Eye (tissue), 1 donor: ENCODE results near the gene CYB5R3.

Source experiments
- DNase-seq: peaks from one replicate; pipeline ENCODE4 v3.0.0-alpha.2; 2015

The CYB5R3 gene

DNA sequence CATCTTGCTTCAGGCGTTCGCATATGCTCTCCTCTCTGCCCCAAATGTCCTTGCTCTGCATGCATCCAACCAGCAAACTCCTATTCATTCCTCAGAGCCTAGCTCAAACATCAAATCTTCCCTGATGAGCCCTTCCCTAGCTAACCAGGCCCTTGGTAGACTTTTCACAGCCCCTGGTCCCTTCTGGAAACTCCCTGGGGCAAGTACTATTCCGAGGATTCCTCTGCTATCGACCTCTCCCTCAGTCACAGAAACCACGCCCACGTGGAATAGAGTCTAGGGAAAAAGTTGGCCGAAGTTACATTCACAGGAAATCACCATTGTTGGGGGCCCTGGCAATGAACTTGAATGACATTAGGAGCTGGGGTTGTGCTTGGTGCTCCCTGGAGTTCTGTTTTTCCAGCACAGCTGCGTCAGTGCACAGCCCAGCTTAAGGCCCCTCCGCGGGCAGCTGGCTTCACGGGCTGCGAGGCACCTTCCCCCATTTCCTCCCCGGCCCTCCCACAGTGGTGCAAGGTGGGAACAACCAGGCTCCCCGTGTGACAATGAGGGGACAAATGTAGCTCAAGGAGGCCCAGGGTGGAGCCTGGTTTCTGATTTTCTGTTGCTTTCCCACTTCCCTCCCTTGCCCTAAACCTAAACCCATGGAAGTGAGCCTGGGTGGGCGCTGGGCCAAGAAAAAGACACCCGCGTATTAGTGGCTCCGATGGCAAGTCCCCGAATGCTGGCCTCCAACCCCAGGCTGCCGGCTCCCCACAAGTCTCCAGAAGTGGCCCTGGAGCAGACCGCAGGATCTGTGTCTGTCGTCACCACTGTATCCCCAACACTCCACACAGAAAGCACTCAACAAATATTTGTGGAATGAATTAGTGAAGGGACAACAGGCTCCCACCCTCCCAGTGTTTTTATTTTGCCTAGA is 4.5 kb downstream of the CYB5R3 start:
- DNase-seq, result peak; percentile 48

DNA sequence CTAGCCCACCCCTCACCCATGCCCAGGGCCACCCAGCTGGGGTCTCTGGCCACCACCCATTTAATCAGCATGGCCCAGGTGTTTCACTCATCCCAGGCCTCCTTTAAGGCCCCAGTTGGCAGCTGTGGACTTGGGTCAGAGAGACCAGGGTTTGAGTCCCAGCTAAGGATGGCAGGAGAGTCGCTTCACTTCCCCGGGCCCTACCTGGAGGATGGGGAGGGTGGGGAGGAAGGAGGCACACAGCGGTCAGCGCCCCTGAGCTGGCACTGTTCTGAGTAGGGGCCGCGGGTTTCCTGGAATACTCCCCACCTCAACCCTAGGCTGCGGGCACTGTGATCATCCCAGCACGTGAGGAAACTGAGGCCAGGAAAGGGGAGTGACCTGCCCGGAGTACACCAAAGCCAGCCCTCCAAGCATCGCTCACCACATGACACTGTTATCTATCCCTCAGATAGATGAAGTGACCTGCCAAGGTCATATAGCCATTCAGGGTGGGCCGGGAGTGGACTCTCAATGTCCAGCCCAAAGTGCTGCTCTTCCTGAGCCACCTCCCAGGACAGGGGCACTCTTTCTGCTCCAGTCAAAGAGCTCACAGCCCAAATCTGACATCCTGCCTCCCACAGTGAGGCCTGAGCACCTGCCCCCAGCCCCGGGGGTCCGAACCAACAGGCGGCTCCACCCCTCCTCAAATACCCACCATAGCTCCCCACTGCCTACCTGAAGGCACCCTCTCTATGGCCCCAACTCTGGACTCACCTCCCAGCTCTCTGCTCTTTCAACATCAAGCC is 5.4 kb downstream of the CYB5R3 start:
- no peak for DNase-seq

DNA sequence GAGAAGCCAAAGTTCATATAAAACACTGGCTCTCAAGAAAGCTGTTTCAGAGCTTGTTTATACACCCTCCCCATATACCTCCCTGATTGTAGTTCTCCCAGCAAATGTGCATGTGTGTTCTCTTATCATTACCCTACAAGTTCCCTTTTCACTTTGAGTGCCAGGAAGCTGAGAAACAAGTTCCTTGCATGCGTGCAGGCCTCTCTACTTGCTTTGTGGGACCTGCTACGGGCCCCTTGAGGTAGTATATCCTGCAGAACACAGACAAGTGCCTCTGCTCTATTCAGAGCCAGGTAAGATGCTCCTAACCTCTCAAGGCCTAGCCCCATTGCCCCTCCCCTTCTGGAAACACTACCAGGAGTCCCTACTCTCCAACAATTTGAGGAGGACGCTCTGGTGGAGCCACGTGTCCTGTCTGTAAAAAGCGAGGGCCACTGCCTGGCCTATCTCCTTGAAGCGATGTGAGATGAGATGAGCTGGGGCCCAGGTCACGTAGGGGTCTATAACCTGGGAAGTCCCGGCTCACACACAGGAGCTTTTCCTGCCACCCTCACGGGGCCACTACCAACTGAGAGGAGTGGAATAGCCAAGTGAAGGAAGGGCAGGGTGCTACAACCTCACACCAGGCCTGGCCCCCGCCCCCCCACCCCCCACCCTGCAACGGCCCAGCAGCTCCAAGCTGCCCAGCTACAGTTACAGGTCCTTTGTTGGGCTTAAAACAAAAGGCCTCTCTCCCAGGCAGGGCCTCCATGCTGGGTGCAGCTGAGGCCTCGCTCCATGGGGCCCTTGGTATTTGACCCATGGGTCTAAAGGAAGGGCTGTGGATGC is 6.2 kb downstream of the CYB5R3 start:
- no peak for DNase-seq

DNA sequence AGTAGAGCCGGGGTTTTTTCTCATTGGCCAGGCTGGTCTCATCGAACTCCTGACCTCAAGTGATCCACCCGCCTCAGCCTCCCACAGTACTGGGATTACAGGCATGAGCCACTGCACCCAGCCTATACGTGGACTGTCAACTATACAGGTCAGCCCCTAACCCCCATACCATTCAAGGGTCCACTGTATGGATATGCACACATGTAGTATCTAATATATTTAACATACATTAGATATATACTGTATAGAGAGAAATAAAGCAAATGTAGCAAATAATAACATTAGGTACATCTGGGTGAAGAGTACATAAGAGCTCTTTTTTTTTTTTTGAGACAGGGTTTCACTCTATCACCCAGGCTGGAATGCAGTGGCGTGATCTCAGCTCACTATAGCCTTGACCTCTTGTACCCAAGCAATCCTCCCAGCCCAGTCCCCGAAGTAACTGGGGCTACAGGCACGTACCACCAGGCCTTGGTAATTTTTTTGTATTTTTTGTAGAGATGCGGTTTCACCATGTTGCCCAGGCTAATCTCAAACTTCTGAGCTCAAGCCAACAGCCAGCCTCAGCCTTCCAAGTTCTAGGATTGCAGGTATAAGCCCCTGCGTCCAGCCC is 7.3 kb downstream of the CYB5R3 start:
- no peak for DNase-seq

DNA sequence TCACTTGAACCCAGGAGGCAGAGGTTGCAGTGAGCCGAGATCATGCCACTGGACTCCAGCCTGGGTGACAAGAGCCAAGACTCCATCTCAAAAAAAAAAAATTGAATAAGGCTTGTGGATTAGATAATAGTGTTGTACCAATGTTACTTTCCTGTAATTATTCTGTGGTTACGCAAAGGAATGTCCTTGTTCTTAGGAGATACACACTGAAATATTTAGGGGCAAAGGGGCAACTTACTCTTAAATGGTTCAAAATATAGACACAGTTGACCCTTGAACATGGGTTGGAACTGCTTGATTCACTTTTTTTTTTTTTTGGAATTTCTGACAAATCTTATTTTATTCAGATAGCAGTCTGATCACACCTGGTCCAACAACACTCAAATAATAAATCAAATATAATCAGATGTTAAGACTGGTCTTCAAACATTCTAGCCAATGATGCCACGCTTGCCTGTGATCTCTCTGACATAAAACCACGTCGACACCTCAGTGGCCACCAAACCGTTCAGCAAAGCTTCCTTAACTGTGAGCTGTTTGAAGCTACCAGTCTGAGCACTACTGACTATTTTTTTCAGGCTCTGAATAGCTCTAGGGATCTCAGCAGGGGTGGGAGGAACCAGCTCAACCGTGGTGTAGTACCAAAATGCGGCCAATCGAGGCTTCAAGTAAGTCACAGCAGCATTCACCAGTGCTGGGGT is 9.5 kb downstream of the CYB5R3 start:
- no peak for DNase-seq

DNA sequence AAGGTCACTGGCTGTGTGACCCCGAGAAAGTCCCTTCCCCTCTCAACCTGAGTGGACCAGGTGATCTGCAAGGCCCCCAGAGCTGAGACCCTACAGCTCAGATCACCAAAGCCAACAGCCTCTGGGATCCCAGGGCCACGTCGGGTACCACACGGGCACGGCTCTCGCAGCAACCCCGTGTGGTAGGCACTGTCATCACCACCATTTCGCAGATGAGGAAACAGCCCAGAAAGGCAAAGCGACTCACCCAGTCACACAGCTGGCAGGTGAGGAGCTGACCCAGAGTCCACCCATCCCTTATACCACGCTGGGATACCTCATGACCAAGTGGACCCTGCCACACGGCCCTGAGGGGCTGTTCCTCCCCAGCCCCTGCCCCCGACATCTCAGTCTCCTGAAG is 11.6 kb downstream of the CYB5R3 start:
- no peak for DNase-seq

- DNase-seq, result no peak
Observed at GRCh38 chr22:42636506-42636905, 12.7 kb downstream of the CYB5R3 start.

- DNase-seq, result no peak
Observed at GRCh38 chr22:42635531-42635930, 13.7 kb downstream of the CYB5R3 start.

- no peak for DNase-seq
Observed at GRCh38 chr22:42633013-42633412, 16.2 kb downstream of the CYB5R3 start.

DNA sequence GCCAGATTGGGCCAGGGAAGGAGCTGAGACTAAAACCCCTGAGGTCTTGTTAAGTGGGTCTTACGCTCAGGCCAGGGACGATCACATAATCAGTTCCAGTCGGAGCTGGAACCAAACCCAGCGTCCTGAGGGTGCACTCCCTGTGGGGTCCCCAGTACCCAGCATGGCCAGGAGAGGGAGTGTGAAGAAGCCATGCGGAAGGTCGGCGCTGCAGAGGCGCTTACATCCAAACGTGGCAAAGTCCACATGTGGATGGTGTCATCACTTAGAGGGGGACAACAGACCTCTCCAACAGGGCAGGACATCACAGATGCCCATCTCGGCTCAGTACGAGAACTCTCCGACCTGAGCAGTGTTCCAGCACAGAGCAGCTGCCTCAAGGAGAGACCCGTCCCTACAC is 17.1 kb downstream of the CYB5R3 start:
- DNase-seq, result no peak

DNA sequence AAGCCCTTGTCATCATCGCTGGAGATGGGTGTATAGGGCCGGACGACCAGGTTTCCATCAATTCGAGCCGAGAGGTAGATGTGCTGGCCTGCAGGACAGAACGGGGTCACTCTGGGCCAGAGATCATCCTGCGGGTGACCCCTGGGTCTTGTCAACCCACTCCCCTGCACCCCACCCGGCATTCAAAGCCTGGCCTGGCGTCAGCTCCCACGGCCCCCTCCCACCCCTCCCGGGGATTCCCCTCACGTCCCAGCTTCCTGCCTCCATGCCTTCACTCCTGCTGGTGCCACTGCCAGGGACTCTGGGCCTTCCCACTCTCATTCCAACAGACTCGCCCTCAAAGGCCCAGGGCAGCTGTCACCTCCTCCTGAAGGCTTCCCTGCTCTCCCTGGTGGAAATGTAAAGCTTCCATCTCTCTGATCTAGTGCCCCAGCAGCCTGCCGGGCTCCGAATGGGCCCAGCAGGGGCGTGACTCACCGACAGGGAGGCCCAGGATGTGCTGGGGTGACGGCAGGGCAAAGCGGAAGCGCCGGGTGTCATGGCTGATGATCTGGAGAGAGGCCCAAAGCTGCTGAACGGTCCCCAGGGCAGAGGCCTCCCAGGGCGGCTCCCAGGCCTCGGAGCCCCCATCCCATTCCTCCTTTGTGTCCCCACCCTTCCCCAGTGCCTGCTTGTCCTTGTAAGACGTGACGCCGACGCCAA is 18.1 kb downstream of the CYB5R3 start:
- DNase-seq, result no peak

- no peak for DNase-seq
Observed at GRCh38 chr22:42630211-42630610, 19.0 kb downstream of the CYB5R3 start.

- no peak for DNase-seq
Observed at GRCh38 chr22:42627981-42628380, 21.2 kb downstream of the CYB5R3 start.

GRCh38 chr22:42626951-42627625 is 22.1 kb downstream of the CYB5R3 start:
- DNase-seq, result no peak

DNA sequence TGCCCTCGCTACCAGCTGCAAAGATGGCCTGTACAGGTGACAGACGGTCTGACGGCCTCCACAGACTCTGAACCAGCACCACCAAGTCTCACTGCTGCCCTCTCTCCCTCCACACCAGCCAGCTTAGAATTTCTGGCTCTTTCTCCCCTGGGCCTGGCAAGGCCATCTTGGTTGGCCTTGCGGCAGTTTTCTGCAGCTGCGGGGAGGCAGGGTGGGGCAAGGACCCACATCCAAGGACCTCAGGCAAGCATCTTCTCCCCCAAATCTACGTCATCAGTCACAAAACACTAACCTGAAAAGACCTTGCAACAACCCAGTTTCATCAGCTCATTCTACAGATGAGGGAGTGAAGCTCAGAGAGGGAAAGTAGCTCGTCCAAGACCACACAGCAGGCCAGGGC is 22.8 kb downstream of the CYB5R3 start:
- no peak for DNase-seq

DNA sequence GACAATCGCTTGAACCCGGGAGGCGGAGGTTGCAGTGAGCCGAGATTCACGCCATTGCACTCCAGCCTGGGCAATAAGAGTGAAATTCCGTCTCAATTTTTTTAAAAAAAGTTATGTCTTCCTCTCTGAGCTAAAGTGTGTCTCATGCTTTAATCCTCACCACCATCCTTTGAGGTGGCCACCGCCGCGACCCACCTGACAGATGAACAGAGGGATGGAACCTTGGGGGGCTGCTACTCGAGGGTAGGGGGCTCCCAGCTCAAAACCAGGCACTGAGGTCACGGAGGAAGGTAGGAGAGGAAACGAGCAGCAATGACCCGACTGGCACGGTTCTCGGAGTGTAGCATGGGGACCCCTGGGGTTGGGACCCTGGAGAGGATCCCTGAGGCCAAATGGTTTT is 23.8 kb downstream of the CYB5R3 start:
- no peak for DNase-seq

GRCh38 chr22:42624551-42625106 is 24.6 kb downstream of the CYB5R3 start:
- DNase-seq, result no peak

DNA sequence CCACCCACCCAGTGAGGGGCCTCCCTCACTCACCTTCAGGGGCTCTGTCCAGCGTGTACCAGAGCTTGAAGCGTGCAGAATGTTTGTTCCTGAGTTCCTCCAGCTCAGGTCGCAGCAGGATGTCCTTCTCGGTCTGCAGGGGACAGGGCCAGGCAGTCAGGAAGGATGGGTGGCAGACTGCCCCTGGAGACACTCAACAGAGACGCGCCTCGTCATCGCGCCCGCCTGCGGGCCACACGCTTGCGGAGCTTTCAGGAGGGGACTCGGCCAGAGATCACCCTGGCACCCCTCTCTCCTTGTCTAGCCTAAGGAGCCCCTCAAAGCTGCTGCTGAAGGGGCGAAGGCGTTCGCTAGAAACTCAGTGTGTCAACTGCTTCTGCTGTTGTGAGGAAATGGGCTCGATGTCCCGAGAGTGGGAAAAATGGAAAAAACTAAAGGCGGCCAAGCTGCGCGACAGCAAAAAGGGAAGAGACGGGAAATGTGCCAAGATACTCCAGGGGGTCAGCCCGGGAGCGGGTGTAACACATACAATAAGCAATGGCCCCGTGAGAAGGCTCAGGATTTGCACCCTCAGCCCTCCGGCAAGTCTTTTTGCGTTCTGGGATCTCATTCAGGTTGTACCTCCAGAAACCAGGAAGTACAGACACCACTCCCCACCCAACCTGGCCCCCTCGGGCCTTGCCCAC is 25.3 kb downstream of the CYB5R3 start:
- no peak for DNase-seq

DNA sequence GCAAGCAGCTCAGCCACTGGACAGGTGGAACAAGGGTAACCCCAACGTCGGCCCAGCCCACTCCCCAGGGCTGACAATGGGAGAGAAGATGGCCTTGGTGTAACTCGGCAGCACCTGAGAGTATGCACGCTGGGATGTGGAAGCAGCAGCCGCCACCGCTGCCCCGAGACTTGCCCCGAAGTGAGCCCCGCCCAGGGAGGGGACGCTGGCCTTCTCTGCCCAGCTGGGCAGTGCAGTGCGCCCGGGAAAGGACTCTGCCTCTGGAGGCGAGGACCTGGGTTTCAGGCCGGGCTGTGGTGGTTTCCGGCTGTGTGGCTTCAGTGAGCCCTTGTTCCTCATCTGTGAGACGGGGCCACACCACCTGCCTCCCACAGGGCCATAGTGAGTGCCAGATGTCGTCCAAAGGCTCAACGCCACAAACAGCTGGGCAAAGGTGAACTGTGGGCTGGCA is 25.9 kb downstream of the CYB5R3 start:
- no peak for DNase-seq
